GM13977 (cell line): ENCODE data around the gene FTO.

ENCODE experiments used
- DNase-seq: peaks from one replicate; pipeline ENCODE4 v3.0.0; 2012; ENCODE audit warnings: low spot score
- CTCF ChIP-seq: IDR thresholded peaks from 2 replicates; pipeline ENCODE4 v1.5.1; 2012; ENCODE audit warnings: mild to moderate bottlenecking, control low read depth; ENCODE audit not compliant: insufficient read depth; ENCODE audit errors: extremely low read depth, missing control alignments
- in situ Hi-C: fragments of 300-500 bp; cut with MboI; formaldehyde crosslinking; loops from one replicate; pipeline ENCODE4 v1.12.0; 2022; ENCODE audit warnings: low sequenced_read_pairs, low pct_unique_long_range_greater_than_20kb, mixed read lengths, inconsistent platforms; ENCODE audit not compliant: unreplicated experiment

The FTO gene

GRCh38 chr16:53821487-53821886, 117.5 kb downstream of the FTO start:
- in situ Hi-C loops = no loop called here
- TF ChIP-seq CTCF = no peak
- DNase-seq = no peak

DNA sequence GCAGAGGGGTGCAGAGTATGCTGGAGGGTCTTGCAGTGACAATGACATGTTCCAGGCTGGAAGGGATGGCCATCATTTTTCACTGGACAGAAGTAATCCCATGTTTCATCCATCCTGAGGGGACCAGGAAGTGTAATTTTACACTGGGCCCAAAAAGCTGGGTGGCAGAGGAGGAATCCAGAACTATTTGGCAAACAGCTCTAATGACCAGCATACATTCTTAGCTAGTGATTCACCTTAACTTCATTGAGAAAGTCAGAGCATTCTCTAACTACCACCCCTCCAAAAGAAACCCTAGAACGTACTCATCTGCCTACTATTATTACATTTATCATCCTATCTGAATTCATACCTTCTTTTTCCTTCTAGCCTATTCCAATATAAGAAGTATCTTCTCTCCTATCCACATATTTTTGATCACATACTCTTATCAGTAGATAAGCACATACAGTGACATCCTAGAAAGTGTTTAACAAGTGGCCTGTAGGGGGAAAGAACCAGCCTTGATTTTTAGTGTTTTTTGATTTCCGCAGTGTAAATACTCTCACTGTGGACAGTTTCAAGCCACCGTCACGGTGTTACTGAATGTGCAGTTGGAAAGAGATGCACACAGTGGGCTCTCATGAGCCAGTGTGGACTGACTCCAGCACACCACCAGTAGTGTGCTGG, 118.1 kb downstream of the FTO start:
- no peak for DNase-seq
- no peak for TF ChIP-seq CTCF
- in situ Hi-C loops = no loop called here

- TF ChIP-seq CTCF = peak; percentile 8
- in situ Hi-C loops = no loop called here
- DNase-seq = peak; percentile 23
Measured at GRCh38 chr16:53822936-53823529, 119.1 kb downstream of the FTO start.

DNA sequence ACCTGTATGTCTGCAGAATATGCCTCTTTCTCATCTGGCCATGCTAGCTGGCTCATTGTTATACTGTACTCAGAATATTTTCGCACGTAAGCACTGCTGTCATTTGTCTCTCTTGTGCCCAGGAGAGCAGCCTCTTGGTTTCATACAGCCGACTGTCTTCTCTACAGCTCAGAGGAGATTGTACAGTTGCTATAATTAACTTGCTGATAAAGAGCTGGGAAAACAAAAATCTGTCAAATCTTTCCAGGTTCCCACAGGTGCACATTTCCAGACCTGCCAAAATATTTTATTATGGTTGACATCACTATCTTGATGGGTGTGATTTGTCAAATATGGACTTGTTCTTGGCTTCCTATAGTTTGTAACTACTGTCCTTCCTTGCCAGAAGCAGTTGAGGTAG, 122.7 kb downstream of the FTO start:
- no peak for TF ChIP-seq CTCF
- in situ Hi-C loops = no loop called here
- no peak for DNase-seq

DNA sequence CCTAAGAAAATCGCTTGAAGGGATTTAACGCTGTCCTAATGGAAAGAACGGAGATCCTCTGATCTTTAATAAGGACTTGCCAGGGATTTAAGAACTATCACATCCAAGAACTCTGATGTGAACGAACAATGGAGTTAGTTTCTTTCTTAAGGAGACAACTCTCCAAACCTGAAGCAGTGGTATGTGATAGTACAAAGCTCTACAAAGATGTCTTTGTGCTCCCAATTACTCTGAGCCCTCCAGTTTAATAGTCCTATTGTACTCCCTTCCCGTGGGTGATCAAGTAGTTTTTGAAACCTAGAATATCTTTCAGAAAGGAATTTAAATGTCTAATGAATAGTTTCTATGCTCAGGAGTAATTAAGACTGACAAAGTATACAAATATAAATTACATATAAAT, 123.8 kb downstream of the FTO start:
- TF ChIP-seq CTCF = no peak
- DNase-seq = no peak
- in situ Hi-C loops = no loop called here

- DNase-seq = no peak
- in situ Hi-C loops = no loop called here
- no peak for TF ChIP-seq CTCF
Measured at GRCh38 chr16:53829186-53829747, 125.3 kb downstream of the FTO start.
